ENCODE results near the gene PCBP2.
"Not testable (repeated sequence)": the region's sequence is repeated elsewhere in the genome, so short reads cannot be mapped to it uniquely, and the experiment has no call there.

The PCBP2 gene

GRCh38 chr12:53441040-53441833 is 10.7 kb upstream of the PCBP2 start, which contains the start of gene PRR13:
Gene PRR13, plus strand, starts transcription at chr12:53441734. Its CDS starts 981 bp downstream, at chr12:53442715.
- DNase-seq (ENCODE audit: low read depth) = peak; percentile 99

GRCh38 chr12:53443955-53444354 is 7.9 kb upstream of the PCBP2 start:
- no peak for DNase-seq (ENCODE audit: low read depth)

- not testable (repeated sequence) for DNase-seq (ENCODE audit: low read depth)
Measured at GRCh38 chr12:53444593-53445325, 7.1 kb upstream of the PCBP2 start.

GRCh38 chr12:53450936-53451335 is 966 bp upstream of the PCBP2 start:
- no peak for DNase-seq (ENCODE audit: low read depth)

GRCh38 chr12:53452159-53453077 is 516 bp downstream of the PCBP2 start:
- peak; percentile 85 for DNase-seq (ENCODE audit: low read depth)

- DNase-seq (ENCODE audit: low read depth) = no peak
Measured at GRCh38 chr12:53453953-53454640, 2.2 kb downstream of the PCBP2 start.

GRCh38 chr12:53454707-53455106 is 2.8 kb downstream of the PCBP2 start:
- no peak for DNase-seq (ENCODE audit: low read depth)

- peak; percentile 85 for DNase-seq (ENCODE audit: low read depth)
Measured at GRCh38 chr12:53456654-53457366, 4.9 kb downstream of the PCBP2 start.

GRCh38 chr12:53459097-53459496 is 7.2 kb downstream of the PCBP2 start:
- DNase-seq (ENCODE audit: low read depth) = no peak

- no peak for DNase-seq (ENCODE audit: low read depth)
Measured at GRCh38 chr12:53461059-53461458, 9.2 kb downstream of the PCBP2 start.

GRCh38 chr12:53461591-53461990 is 9.7 kb downstream of the PCBP2 start:
- DNase-seq (ENCODE audit: low read depth) = no peak

- DNase-seq (ENCODE audit: low read depth) = no peak
Measured at GRCh38 chr12:53462935-53463334, 11.0 kb downstream of the PCBP2 start.

- DNase-seq (ENCODE audit: low read depth) = no peak
Measured at GRCh38 chr12:53463802-53464560, 12.1 kb downstream of the PCBP2 start.

GRCh38 chr12:53464685-53465418 is 12.9 kb downstream of the PCBP2 start:
- no peak for DNase-seq (ENCODE audit: low read depth)

- DNase-seq (ENCODE audit: low read depth) = no peak
Measured at GRCh38 chr12:53465679-53466078, 13.8 kb downstream of the PCBP2 start.

- DNase-seq (ENCODE audit: low read depth) = no peak
Measured at GRCh38 chr12:53466640-53467039, 14.7 kb downstream of the PCBP2 start.

GRCh38 chr12:53467082-53467481 is 15.2 kb downstream of the PCBP2 start:
- no peak for DNase-seq (ENCODE audit: low read depth)

- DNase-seq (ENCODE audit: low read depth) = no peak
Measured at GRCh38 chr12:53467880-53468279, 16.0 kb downstream of the PCBP2 start.

- DNase-seq (ENCODE audit: low read depth) = no peak
Measured at GRCh38 chr12:53468282-53468681, 16.4 kb downstream of the PCBP2 start.

All from amniotic epithelial cell (primary cell).